Measurements from ENCODE around the gene GATA1. TPM values are rescaled to one million over a fixed set of nuclear protein-coding genes. Genes with fewer than 3 reads are reported as not detected.
"Not testable (repeated sequence)": the region's sequence is repeated elsewhere in the genome, so short reads cannot be mapped to it uniquely, and the experiment has no call there.

GATA1 gene
- total RNA-seq, 4 donors from 2014 or later: not detected

DNA sequence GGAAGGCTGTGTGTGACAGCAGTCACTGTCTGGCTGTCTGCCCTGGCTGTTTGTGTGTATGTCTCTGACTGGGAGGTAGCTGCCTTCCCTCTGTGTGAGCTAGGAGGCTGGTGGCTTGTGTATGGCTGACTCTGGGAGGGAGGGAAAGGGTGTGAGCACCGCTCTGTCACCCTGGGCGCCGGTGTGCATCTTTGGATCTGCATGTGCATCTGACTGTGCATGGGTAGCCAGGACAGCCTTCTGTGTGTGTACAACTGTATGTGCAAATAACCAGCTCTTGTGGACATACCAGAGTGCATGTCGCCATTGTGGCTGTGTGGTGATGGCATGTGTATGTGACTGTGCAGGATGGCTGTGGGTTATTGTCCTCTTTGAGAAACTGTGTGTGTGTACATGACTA, 32.5 kb downstream of the GATA1 start:
- no peak for TF ChIP-seq POLR2A (IDR thresholded peaks at IDR 0.05)
- TF ChIP-seq, protein P1, sequence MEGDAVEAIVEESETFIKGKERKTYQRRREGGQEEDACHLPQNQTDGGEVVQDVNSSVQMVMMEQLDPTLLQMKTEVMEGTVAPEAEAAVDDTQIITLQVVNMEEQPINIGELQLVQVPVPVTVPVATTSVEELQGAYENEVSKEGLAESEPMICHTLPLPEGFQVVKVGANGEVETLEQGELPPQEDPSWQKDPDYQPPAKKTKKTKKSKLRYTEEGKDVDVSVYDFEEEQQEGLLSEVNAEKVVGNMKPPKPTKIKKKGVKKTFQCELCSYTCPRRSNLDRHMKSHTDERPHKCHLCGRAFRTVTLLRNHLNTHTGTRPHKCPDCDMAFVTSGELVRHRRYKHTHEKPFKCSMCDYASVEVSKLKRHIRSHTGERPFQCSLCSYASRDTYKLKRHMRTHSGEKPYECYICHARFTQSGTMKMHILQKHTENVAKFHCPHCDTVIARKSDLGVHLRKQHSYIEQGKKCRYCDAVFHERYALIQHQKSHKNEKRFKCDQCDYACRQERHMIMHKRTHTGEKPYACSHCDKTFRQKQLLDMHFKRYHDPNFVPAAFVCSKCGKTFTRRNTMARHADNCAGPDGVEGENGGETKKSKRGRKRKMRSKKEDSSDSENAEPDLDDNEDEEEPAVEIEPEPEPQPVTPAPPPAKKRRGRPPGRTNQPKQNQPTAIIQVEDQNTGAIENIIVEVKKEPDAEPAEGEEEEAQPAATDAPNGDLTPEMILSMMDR (IDR thresholded peaks at IDR 0.05): no peak
- no peak overlapping the region for H3K4me3 ChIP-seq (ENCODE audit: low read depth, poor library complexity, severe bottlenecking)
- no peak for DNase-seq (ENCODE audit: low spot score in 2 of 2)
- 89 to 100% methylated on average over 3 to 4 of the region's 4 CpGs for WGBS, 2 donors
- intact Hi-C loops (cut with DNase I; ENCODE audit: low total_unique reads): no loop called here

DNA sequence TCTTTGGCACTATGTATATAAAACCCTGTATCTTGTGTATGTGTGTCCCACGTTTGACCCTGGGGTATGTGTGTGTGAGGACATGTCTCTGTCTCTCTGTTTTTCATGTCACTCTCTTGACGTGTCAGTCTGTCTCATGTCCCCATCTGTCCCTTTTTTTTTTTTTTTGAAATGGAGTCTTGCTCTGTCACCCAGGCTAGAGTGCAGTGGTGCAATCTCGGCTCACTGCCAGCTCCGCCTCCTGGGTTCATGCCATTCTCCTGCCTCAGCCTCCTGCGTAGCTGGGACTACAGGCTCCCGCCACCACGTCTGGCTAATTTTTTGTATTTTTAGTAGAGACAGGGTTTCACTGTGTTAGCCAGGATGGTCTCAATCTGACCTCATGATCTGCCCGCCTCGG, 33.0 kb downstream of the GATA1 start:
- 80 to 84% methylated on average over 9 of the region's 9 CpGs for WGBS, 2 donors
- intact Hi-C loops (cut with DNase I; ENCODE audit: low total_unique reads); DNase-seq (ENCODE audit: low spot score in 2 of 2); H3K4me3 ChIP-seq (ENCODE audit: low read depth, poor library complexity, severe bottlenecking): not testable (repeated sequence)

- intact Hi-C loops (cut with DNase I; ENCODE audit: low total_unique reads): no loop called here
- no peak for TF ChIP-seq POLR2A (IDR thresholded peaks at IDR 0.05)
- TF ChIP-seq, protein P1 (IDR thresholded peaks at IDR 0.05): no peak
- H3K4me3 ChIP-seq (ENCODE audit: low read depth, poor library complexity, severe bottlenecking): no peak overlapping the region
- no peak for DNase-seq (ENCODE audit: low spot score in 2 of 2)
- 94% methylated on average over 3 of the region's 6 CpGs; no CpG with 5 or more reads in 1 of the 2 donors for WGBS, 2 donors
These were observed 36.7 kb downstream of the GATA1 start for GRCh38 chrX:48823053-48823452.

DNA sequence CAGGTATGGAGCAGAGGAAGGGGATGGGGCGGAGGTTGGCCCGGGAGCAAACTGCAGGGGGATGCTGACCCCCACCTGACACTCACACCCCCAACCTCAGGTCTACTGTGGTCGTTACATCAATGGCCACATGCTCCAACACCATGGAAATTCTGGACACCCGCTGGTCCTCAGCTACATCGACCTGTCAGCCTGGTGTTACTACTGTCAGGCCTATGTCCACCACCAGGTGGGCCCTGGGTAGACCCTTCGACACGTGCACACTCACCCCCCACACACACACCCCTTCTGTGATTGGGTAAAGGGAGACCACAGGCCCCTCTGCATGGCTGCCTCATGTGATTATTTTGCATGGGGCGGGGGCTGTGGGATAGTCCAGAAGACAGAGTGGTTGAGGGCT, 37.7 kb downstream of the GATA1 start:
- DNase-seq (ENCODE audit: low spot score in 2 of 2): no peak
- TF ChIP-seq, protein P1 (IDR thresholded peaks at IDR 0.05): no peak
- no peak for TF ChIP-seq POLR2A (IDR thresholded peaks at IDR 0.05)
- WGBS, 2 donors: 85 to 90% methylated on average over 6 to 8 of the region's 8 CpGs
- no peak overlapping the region for H3K4me3 ChIP-seq (ENCODE audit: low read depth, poor library complexity, severe bottlenecking)
- intact Hi-C loops (cut with DNase I; ENCODE audit: low total_unique reads): no loop called here

GRCh38 chrX:48826135-48826875, 39.9 kb downstream of the GATA1 start, which contains the start of gene ERAS:
Gene ERAS (plus strand): TSS chrX:48826513. CDS start chrX:48829124, 2,611 bp downstream.
- no peak within 1 kb of the TSS for H3K4me3 ChIP-seq (ENCODE audit: low read depth, poor library complexity, severe bottlenecking)
- TF ChIP-seq, protein P1 (IDR thresholded peaks at IDR 0.05): no peak
- no peak for TF ChIP-seq POLR2A (IDR thresholded peaks at IDR 0.05)
- intact Hi-C loops (cut with DNase I; ENCODE audit: low total_unique reads): no loop called here
- DNase-seq (ENCODE audit: low spot score in 2 of 2): no peak
- WGBS, 2 donors: 57 to 69% methylated on average over 1 to 19 of the region's 67 CpGs

DNA sequence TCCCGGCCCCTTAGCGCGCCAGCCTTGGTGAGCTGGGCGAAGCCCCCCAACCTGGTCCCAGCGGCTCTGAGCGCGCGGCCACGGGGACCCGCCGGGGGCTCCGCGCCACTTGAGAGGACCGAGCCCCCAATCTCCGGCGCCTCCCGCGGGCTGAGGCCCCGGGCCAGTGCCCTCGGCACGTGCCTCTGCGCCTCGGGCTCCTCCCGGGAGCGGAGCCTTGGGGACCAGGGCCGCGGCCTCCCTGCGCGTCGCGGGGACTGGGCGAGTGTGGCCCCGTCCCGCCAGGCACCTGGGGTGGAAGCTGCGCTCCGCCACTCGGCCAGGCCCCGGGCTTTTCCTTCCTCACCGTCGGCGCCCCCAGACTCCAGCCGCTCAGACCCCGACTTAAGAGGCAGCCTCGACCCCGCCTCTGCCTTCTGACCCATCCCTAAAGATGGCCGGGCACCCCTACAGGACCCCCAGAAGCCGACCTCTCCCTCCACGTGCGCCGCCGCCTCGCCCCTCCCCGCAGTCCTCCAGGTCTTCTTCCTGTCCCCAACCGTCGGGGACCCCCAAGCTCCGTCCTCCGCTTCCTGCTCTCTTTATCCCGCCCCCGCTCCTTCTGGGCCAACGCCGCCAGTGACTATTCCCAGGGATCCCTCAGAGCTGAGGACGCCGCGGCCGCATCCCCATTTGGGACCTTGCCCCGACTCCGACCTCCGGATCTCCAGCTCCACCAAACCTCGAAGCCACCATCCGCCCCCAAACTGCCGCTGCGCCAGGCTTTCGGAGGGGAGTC, 40.7 kb downstream of the GATA1 start:
- TF ChIP-seq POLR2A (IDR thresholded peaks at IDR 0.05): no peak
- TF ChIP-seq, protein P1 (IDR thresholded peaks at IDR 0.05): no peak
- intact Hi-C loops (cut with DNase I; ENCODE audit: low total_unique reads): no loop called here
- 61 to 72% methylated on average over 23 to 40 of the region's 73 CpGs for WGBS, 2 donors
- no peak for DNase-seq (ENCODE audit: low spot score in 2 of 2)
- H3K4me3 ChIP-seq (ENCODE audit: low read depth, poor library complexity, severe bottlenecking): no peak overlapping the region
